ENCODE measurements around the gene RASGRF1.
A peak's percentile ranks its signal among the peaks of the same experiment; 100 is the strongest.
"Not testable (repeated sequence)": the region's sequence is repeated elsewhere in the genome, so short reads cannot be mapped to it uniquely, and the experiment has no call there.

The RASGRF1 gene

DNA sequence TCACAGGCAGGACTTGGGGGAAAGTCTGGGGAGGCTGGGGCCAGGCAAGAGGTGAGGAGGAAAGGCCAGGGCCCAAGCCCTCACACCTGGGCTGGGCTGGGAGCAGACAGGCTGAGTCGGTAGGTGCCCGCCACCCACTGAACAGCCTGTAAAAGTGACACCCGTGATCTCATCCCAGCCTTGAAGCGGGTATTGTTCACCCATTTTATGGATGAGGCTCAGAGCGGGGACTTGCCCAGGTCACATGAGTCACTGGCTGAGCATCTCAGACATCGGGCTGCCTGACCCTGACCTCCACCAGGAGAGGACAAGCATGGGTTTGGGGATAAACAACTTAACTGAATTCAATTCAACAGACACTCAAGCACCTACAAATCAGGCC, 93.7 kb downstream of the RASGRF1 start:
- DNase-seq (ENCODE audit: low read depth), result peak; percentile 31
- TF ChIP-seq, protein P1, sequence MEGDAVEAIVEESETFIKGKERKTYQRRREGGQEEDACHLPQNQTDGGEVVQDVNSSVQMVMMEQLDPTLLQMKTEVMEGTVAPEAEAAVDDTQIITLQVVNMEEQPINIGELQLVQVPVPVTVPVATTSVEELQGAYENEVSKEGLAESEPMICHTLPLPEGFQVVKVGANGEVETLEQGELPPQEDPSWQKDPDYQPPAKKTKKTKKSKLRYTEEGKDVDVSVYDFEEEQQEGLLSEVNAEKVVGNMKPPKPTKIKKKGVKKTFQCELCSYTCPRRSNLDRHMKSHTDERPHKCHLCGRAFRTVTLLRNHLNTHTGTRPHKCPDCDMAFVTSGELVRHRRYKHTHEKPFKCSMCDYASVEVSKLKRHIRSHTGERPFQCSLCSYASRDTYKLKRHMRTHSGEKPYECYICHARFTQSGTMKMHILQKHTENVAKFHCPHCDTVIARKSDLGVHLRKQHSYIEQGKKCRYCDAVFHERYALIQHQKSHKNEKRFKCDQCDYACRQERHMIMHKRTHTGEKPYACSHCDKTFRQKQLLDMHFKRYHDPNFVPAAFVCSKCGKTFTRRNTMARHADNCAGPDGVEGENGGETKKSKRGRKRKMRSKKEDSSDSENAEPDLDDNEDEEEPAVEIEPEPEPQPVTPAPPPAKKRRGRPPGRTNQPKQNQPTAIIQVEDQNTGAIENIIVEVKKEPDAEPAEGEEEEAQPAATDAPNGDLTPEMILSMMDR (conservative IDR thresholded peaks at IDR 0.05; ENCODE audit: low read depth, low read length), result no peak
- H3K4me3 ChIP-seq (ENCODE audit: low read length), result no peak overlapping the region

DNA sequence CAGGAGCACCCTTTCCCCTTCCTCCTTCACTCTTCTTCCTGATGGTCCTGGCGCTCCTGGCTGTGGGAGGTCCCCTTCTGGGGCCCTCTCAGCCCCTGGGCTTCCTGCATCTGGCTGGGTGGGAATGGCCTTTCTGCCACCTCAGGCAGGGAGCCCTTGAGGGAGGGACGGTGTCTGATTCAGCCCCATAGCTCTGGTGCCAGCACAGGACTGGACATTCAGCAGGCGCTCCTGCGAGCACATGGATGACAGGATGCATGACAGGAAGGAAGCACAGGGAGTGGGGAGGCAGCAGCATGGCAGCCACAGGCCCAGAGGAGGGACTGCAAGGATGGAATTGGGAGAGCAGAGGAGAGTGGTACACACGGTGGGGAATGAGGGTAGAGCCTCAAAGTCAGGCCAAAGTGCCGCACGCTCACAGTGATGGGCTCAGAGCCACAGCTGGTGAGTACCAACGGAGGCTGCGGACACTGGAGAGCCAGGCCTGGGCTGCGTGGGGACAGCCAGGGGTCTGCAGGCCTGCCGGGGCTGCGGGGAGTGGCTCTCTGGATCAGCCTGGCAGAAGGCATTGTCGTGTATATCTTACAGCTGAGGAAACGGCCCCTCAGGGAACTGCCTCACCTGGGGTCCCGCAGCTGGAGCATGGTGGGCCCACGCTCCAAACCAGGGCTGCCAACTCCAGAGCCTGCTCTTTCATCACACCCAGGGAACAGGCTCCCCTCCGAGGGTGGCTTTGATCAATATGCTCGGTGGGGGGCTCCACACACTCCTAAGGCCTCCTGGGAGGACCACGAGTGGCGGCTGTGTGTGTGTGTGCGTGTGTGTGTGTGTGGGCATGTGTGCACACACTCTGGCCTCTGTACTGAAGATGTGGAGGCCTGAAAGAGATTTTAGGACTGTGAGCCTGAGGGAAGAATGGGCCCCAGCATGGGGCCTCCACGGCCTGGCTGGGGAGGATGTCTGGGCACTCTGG, 94.4 kb downstream of the RASGRF1 start:
- DNase-seq (ENCODE audit: low read depth), result no peak
- TF ChIP-seq, protein P1 (conservative IDR thresholded peaks at IDR 0.05; ENCODE audit: low read depth, low read length), result no peak
- no peak overlapping the region for H3K4me3 ChIP-seq (ENCODE audit: low read length)

DNA sequence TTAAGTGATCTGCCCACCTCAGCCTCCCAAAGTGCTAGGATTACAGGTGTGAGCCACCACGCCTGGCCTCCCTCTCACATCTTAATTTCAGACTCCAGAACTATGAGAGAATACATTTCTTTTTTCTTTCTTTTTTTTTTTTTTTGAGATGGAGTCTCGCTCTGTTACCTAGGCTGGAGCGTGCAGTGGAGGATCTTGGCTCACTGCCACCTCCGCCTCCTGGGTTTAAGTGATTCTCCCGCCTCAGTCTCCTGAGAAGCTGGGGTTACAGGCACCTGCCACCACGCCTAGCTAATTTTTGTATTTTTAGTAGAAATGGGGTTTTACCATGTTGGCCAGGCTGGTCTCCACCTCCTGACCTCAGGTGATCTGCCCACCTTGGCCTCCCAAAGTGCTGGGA, 95.4 kb downstream of the RASGRF1 start:
- not testable (repeated sequence) for DNase-seq (ENCODE audit: low read depth); H3K4me3 ChIP-seq (ENCODE audit: low read length)

DNA sequence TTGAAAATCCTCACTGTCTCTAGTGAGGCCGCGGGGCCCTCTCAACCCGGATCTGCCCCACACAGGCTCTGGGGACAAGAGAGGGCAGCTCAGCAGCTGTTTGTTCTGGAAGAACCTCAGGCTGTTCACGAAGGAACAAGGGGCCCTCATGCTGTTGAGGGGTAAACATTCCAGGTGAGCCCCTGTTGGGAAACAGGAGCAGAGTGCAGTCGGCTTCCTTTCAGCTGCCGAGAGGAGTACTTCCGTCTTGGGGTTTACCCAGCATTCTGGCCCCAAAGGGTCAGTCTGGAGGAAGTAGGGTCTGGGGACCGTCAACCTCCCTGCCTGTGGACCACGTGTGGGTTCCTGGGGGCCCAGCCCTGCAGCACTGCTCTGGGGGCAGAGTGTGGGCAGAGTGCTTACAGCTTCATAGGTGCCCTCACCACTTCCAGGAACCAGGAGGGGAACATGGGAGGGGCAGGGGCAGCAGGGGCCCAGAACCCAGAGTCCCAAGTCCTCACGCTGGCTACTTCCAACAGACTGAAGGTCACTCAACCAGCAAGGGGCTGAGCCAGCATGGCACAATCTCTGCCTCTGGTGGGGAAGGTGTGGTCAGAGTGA, 96.5 kb downstream of the RASGRF1 start:
- no peak for DNase-seq (ENCODE audit: low read depth)
- TF ChIP-seq, protein P1 (conservative IDR thresholded peaks at IDR 0.05; ENCODE audit: low read depth, low read length), result no peak
- H3K4me3 ChIP-seq (ENCODE audit: low read length), result no peak overlapping the region

DNA sequence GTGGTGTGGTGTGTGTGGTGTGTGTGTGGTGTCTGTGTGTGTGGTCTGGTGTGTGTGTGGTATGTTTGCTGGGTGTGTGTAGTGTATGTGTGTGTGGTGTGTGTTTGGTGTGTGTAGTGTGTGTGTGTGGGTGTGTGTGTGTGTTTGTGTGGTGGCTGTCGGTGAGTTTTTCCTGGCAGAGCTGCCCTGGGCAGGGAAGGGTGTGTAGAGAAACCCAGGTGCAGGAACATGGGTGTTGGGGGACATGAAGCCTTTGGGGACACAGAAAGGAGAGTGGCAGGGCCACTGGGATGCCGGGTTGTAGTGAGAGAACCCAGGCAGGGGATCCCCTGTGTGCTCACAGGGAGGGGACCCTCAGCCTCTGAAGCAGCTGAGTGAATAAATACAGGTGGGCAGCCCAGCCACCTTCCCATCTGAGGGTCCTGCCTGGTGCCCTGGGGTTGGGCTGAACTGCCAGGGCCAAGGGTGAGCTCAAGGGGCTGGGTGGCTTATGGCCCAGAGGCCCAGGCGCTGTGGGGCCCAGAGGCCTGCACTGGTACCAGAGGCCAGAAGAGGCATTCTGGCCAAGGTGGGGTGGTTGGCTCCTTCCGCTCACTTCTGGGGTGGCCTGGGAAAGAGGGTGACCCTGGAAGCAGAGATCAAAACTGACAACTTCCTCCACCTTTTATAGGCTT, 97.2 kb downstream of the RASGRF1 start:
- no peak for DNase-seq (ENCODE audit: low read depth)
- H3K4me3 ChIP-seq (ENCODE audit: low read length), result no peak overlapping the region
- TF ChIP-seq, protein P1 (conservative IDR thresholded peaks at IDR 0.05; ENCODE audit: low read depth, low read length), result no peak

DNA sequence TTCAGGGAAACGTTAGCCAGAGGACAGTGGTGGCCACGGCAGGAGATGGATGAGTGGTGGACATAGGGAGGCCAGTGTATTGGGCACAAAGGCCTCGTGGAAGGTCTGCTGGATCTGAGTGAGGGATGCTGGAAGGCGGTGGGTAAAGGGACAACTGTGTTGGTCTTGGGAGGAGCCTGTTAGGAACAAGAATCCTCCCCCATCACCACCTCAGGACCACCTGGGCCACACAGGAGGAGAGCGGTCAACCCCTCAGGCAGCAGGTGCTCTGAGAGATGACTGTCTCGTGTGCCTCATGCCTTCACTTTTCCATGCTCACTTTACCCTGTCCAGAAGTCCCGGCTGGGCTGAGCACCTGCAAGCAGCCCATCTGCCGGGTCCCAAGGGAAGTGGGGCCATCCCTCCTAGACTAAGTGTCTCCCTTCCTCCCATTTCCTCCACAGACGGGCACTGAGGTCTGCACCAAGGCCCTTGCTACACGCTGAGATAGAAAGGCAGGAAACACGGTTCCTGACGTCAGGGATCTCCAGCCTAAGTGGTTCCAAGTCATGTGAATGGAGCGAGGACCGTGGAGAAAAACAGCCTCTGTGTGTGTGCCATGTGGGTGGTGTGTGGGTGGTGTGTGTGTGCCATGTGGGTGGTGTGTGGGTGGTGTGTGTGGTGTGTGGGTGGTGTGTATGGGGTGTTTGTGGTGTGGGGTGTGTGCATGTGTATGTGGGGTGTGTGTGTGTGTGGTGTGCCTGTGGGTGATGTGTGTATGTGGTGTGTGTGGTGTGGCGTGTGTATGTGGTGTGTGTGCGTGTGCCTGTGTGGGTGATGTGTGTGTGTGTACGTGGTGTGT, 97.9 kb downstream of the RASGRF1 start:
- TF ChIP-seq, protein P1 (conservative IDR thresholded peaks at IDR 0.05; ENCODE audit: low read depth, low read length), result no peak
- H3K4me3 ChIP-seq (ENCODE audit: low read length), result no peak overlapping the region
- DNase-seq (ENCODE audit: low read depth), result no peak

DNA sequence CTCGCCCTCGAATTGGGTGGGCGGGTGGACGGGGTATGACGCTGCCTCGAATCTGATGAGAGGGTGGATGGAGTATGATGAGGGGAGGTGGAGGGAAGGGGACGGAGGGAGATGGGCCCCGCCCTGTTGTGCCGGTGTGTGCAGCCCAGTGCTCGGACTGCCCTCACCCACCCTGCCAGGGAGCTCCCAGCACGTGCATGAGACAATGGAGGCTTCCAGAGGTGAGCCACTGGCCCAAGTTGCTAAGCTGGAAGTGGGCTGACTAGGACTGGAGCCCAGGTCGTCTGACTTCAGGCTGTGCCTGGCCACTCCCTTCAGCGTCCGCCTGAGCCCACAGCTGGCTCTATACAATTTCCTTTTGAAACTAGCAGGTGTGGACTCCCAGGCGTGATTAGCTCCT, 98.7 kb downstream of the RASGRF1 start:
- no peak overlapping the region for H3K4me3 ChIP-seq (ENCODE audit: low read length)
- TF ChIP-seq, protein P1 (conservative IDR thresholded peaks at IDR 0.05; ENCODE audit: low read depth, low read length), result no peak
- DNase-seq (ENCODE audit: low read depth), result no peak
